ENCODE results near the gene TMEM184A. TPM values are rescaled to one million over a fixed set of nuclear protein-coding genes. Genes with fewer than 3 reads are reported as not detected.

The TMEM184A gene
- total RNA-seq, 4 donors from 2014 or later = 0.29 to 2.8 (median 0.64) TPM; not detected in 1

- no peak overlapping the region for H3K4me3 ChIP-seq
- intact Hi-C loops (cut with DNase I; ENCODE audit: low total_unique reads) = no loop called here
- TF ChIP-seq POLR2A (IDR thresholded peaks at IDR 0.05) (no peak), CTCF (IDR thresholded peaks at IDR 0.05) (no peak)
- no peaks in the 10 kb centered on the region for H3K36me3 ChIP-seq
- no peaks in the 10 kb centered on the region for H3K27me3 ChIP-seq
- H3K4me1 ChIP-seq = peaks cover 0 to 4% of the 10 kb centered on the region in 2 donors
- H3K27ac ChIP-seq = peak overlapping the region in 1 of 2 donors; percentile 93
- H3K9me3 ChIP-seq = no peaks in the 10 kb centered on the region
- no peak for DNase-seq
Measured at GRCh38 chr7:1514407-1514806, 41.6 kb downstream of the TMEM184A start.

GRCh38 chr7:1513657-1514095 lies 42.3 kb downstream of the TMEM184A start:
- H3K4me3 ChIP-seq = no peak overlapping the region
- peak; percentile 41 to 47 for DNase-seq
- no peaks in the 10 kb centered on the region for H3K36me3 ChIP-seq
- H3K27me3 ChIP-seq = no peaks in the 10 kb centered on the region
- H3K9me3 ChIP-seq = no peaks in the 10 kb centered on the region
- intact Hi-C loops (cut with DNase I; ENCODE audit: low total_unique reads) = no loop called here
- TF ChIP-seq CTCF (IDR thresholded peaks at IDR 0.05) (no peak), POLR2A (IDR thresholded peaks at IDR 0.05) (no peak)
- peaks cover 0 to 4% of the 10 kb centered on the region in 2 donors for H3K4me1 ChIP-seq
- peak overlapping the region; percentile 69 to 93 for H3K27ac ChIP-seq

GRCh38 chr7:1512781-1513656 lies 43.0 kb downstream of the TMEM184A start:
- Histone ChIP-seq H3K4me3 (no peak overlapping the region), H3K9me3 (no peaks in the 10 kb centered on the region), H3K36me3 (no peaks in the 10 kb centered on the region), H3K27ac (peak overlapping the region; percentile 69 to 93), H3K4me1 (peaks cover 0 to 4% of the 10 kb centered on the region in 2 donors), H3K27me3 (no peaks in the 10 kb centered on the region)
- no peak for TF ChIP-seq CTCF (IDR thresholded peaks at IDR 0.05)
- TF ChIP-seq POLR2A (IDR thresholded peaks at IDR 0.05) = no peak
- peak; percentile 51 to 55 for DNase-seq
- intact Hi-C loops (cut with DNase I; ENCODE audit: low total_unique reads) = no loop called here

- TF ChIP-seq CTCF (IDR thresholded peaks at IDR 0.05) (no peak), POLR2A (IDR thresholded peaks at IDR 0.05) (no peak)
- Histone ChIP-seq H3K27me3 (no peaks in the 10 kb centered on the region), H3K36me3 (no peaks in the 10 kb centered on the region), H3K27ac (no peak overlapping the region), H3K9me3 (no peaks in the 10 kb centered on the region), H3K4me3 (no peak overlapping the region), H3K4me1 (peaks cover 0 to 4% of the 10 kb centered on the region in 2 donors)
- no peak for DNase-seq
- intact Hi-C loops (cut with DNase I; ENCODE audit: low total_unique reads) = no loop called here
Measured at GRCh38 chr7:1511444-1512422, 44.3 kb downstream of the TMEM184A start.

All from uterus (tissue), 4 donors.